Glutamatergic neuron (in vitro differentiated cells): ENCODE results near the gene ZFP92. TPM values are rescaled to one million over a fixed set of nuclear protein-coding genes. Genes with fewer than 3 reads are reported as not detected.
"Not testable (repeated sequence)": the region's sequence is repeated elsewhere in the genome, so short reads cannot be mapped to it uniquely, and the experiment has no call there.

Experiments used
- DNase-seq: peaks from one replicate; pipeline ENCODE4 v3.0.0; 2022
- H3K27ac Mint-ChIP-seq: one replicate; pipeline ENCODE4 v1.8.0; 2020; ENCODE audit warnings: mild to moderate bottlenecking, mixed read lengths, inconsistent platforms; ENCODE audit not compliant: unreplicated experiment
- H3K27me3 Mint-ChIP-seq: one replicate; pipeline ENCODE4 v1.8.0; 2020; ENCODE audit warnings: mild to moderate bottlenecking, moderate library complexity, mixed read lengths, inconsistent platforms; ENCODE audit not compliant: unreplicated experiment
- H3K36me3 Mint-ChIP-seq: one replicate; pipeline ENCODE4 v1.8.0; 2020; ENCODE audit warnings: mild to moderate bottlenecking, mixed read lengths, inconsistent platforms; ENCODE audit not compliant: unreplicated experiment
- H3K4me1 Mint-ChIP-seq: one replicate; pipeline ENCODE4 v1.8.0; 2020; ENCODE audit warnings: mild to moderate bottlenecking, low read depth, mixed read lengths, inconsistent platforms; ENCODE audit not compliant: unreplicated experiment
- H3K4me3 Mint-ChIP-seq: one replicate; pipeline ENCODE4 v1.8.0; 2020; ENCODE audit warnings: mild to moderate bottlenecking, mixed read lengths, inconsistent platforms; ENCODE audit not compliant: unreplicated experiment
- H3K9me3 Mint-ChIP-seq: one replicate; pipeline ENCODE4 v1.8.0; 2020; ENCODE audit warnings: mild to moderate bottlenecking, moderate library complexity, mixed read lengths, inconsistent platforms; ENCODE audit not compliant: unreplicated experiment
- total RNA-seq: library from RNA; stranded (reverse); fragmentation: NEBNext Ultra II Directional; extraction: Animal tissue kit (Norgen Biotek cat#: 25700); gene quantifications from one replicate; pipeline ENCODE4 v1.2.1, GENCODE V29; 2021; ENCODE audit not compliant: unreplicated experiment
- TF ChIP-seq, protein P1 (sequence below): fragments of 200-600 bp; sonication (generic); IDR thresholded peaks from one replicate; pipeline ENCODE4 v1.5.0; 2021; ENCODE audit not compliant: partially characterized antibody, unreplicated experiment

ZFP92 gene
- total RNA-seq, 1 donor from 2014 or later, result 0.07 TPM

- no peak for DNase-seq
- TF ChIP-seq, protein P1, sequence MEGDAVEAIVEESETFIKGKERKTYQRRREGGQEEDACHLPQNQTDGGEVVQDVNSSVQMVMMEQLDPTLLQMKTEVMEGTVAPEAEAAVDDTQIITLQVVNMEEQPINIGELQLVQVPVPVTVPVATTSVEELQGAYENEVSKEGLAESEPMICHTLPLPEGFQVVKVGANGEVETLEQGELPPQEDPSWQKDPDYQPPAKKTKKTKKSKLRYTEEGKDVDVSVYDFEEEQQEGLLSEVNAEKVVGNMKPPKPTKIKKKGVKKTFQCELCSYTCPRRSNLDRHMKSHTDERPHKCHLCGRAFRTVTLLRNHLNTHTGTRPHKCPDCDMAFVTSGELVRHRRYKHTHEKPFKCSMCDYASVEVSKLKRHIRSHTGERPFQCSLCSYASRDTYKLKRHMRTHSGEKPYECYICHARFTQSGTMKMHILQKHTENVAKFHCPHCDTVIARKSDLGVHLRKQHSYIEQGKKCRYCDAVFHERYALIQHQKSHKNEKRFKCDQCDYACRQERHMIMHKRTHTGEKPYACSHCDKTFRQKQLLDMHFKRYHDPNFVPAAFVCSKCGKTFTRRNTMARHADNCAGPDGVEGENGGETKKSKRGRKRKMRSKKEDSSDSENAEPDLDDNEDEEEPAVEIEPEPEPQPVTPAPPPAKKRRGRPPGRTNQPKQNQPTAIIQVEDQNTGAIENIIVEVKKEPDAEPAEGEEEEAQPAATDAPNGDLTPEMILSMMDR, result no peak
- Mint-ChIP-seq H3K27ac (no peak overlapping the region), H3K27me3 (peaks cover 2% of the 10 kb centered on the region), H3K36me3 (no peaks in the 10 kb centered on the region), H3K4me1 (no peaks in the 10 kb centered on the region), H3K4me3 (no peak overlapping the region), H3K9me3 (peaks cover 2% of the 10 kb centered on the region)
Observed at GRCh38 chrX:153380691-153381090, 30.6 kb upstream of the ZFP92 start.

- no peak overlapping the region for H3K27ac Mint-ChIP-seq
- H3K9me3 Mint-ChIP-seq, result no peaks in the 10 kb centered on the region
- TF ChIP-seq, protein P1, result no peak
- no peaks in the 10 kb centered on the region for H3K36me3 Mint-ChIP-seq
- no peak overlapping the region for H3K4me3 Mint-ChIP-seq
- no peaks in the 10 kb centered on the region for H3K4me1 Mint-ChIP-seq
- H3K27me3 Mint-ChIP-seq, result no peaks in the 10 kb centered on the region
- no peak for DNase-seq
Observed at GRCh38 chrX:153381684-153382532, 29.4 kb upstream of the ZFP92 start.

GRCh38 chrX:153382563-153383482 is 28.4 kb upstream of the ZFP92 start:
- no peaks in the 10 kb centered on the region for H3K36me3 Mint-ChIP-seq
- H3K27ac Mint-ChIP-seq, result no peak overlapping the region
- H3K4me3 Mint-ChIP-seq, result no peak overlapping the region
- TF ChIP-seq, protein P1, result no peak
- no peaks in the 10 kb centered on the region for H3K4me1 Mint-ChIP-seq
- H3K9me3 Mint-ChIP-seq, result no peaks in the 10 kb centered on the region
- DNase-seq, result no peak
- no peaks in the 10 kb centered on the region for H3K27me3 Mint-ChIP-seq

- no peak for DNase-seq
- TF ChIP-seq, protein P1, result no peak
- H3K4me1 Mint-ChIP-seq, result no peaks in the 10 kb centered on the region
- no peak overlapping the region for H3K4me3 Mint-ChIP-seq
- H3K27me3 Mint-ChIP-seq, result no peaks in the 10 kb centered on the region
- H3K36me3 Mint-ChIP-seq, result no peaks in the 10 kb centered on the region
- no peak overlapping the region for H3K27ac Mint-ChIP-seq
- H3K9me3 Mint-ChIP-seq, result no peaks in the 10 kb centered on the region
Observed at GRCh38 chrX:153384390-153384789, 26.9 kb upstream of the ZFP92 start.

- not testable (repeated sequence) for H3K9me3 Mint-ChIP-seq, H3K36me3 Mint-ChIP-seq, H3K4me1 Mint-ChIP-seq, H3K27me3 Mint-ChIP-seq, DNase-seq, H3K4me3 Mint-ChIP-seq, H3K27ac Mint-ChIP-seq
Observed at GRCh38 chrX:153384973-153385372, 26.3 kb upstream of the ZFP92 start.
